ENCODE data around the gene PDZRN3. TPM values are rescaled to one million over a fixed set of nuclear protein-coding genes. Genes with fewer than 3 reads are reported as not detected.
A peak's percentile ranks its signal among the peaks of the same experiment; 100 is the strongest.

PDZRN3 gene
- total and polyA plus RNA-seq, 2 experiments from 2014 or later: 7.5 to 14.0 TPM

- Histone ChIP-seq H3K27ac (ENCODE audit: low read depth) (no peak overlapping the region), H2AFZ (no peak overlapping the region), H3K4me3 (no peak overlapping the region), H3K4me2 (no peak overlapping the region), H3K9me2 (ENCODE audit: insufficient read depth) (no peaks in the 10 kb centered on the region), H4K20me1 (replicated peaks; ENCODE audit: insufficient read depth) (no peaks in the 10 kb centered on the region), H3K27me3 (ENCODE audit: insufficient read depth) (no peaks in the 10 kb centered on the region), H3K36me3 (ENCODE audit: insufficient read depth) (no peaks in the 10 kb centered on the region), H3K4me1 (ENCODE audit: insufficient read depth) (no peaks in the 10 kb centered on the region), H3F3A (replicated peaks; ENCODE audit: low read depth) (no peaks in the 10 kb centered on the region), H3K79me2 (replicated peaks; ENCODE audit: insufficient read depth) (no peaks in the 10 kb centered on the region)
- Mint-ChIP-seq H3K27ac (no peak overlapping the region), H3K27me3 (ENCODE audit: insufficient read depth, low read depth, poor library complexity) (peaks cover 2% of the 10 kb centered on the region), H3K36me3 (ENCODE audit: low read depth) (peaks cover 8% of the 10 kb centered on the region; the same call in 1 of the 3 replicates), H3K9me3 (peaks cover 10% of the 10 kb centered on the region; the same call in 2 of the 3 replicates), H3K4me1 (peaks cover 14% of the 10 kb centered on the region; the same call in 2 of the 3 replicates), H3K4me3 (no peak overlapping the region)
- ATAC-seq (no peak), DNase-seq (ENCODE audit: low spot score) (no peak)
- TF ChIP-seq CTCF (conservative IDR thresholded peaks at IDR 0.05; ENCODE audit: low read depth in 2 of 2) (peak in 1 of 2 experiments; percentile 27; a peak in 1 of 4 replicates), EZH2 (IDR thresholded peaks at IDR 0.05; ENCODE audit: low read depth, unreplicated experiment) (no peak)
These were observed 99.2 kb downstream of the PDZRN3 start for GRCh38 chr3:73525591-73525990.

DNA sequence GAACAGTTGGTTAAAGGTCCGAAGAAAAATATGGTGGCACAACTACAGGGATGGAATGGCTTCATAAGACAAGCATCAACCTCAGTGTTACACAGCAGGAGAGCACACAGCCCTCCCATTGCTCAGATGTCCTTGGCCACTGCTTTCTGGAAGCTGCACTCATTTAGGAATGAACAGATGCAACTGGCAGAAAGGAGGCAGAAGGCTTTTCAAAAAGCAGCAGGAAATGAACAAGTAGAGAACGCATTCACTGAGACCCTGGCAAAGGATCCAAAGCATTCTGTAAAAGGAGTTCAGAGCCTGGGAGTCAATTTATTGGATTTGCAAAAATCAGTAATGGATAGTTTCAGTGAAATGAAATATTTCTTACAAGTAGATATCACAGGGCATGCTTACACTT, 101.1 kb downstream of the PDZRN3 start:
- Mint-ChIP-seq H3K4me1 (peaks cover 12% of the 10 kb centered on the region; the same call in 2 of the 3 replicates), H3K27ac (no peak overlapping the region), H3K27me3 (ENCODE audit: insufficient read depth, low read depth, poor library complexity) (peaks cover 2% of the 10 kb centered on the region), H3K9me3 (peaks cover 10% of the 10 kb centered on the region; the same call in 2 of the 3 replicates), H3K4me3 (no peak overlapping the region), H3K36me3 (ENCODE audit: low read depth) (peaks cover 8% of the 10 kb centered on the region; the same call in 1 of the 3 replicates)
- H3K4me1 ChIP-seq (ENCODE audit: insufficient read depth): no peaks in the 10 kb centered on the region
- H4K20me1 ChIP-seq (replicated peaks; ENCODE audit: insufficient read depth): no peaks in the 10 kb centered on the region
- no peaks in the 10 kb centered on the region for H3K79me2 ChIP-seq (replicated peaks; ENCODE audit: insufficient read depth)
- H2AFZ ChIP-seq: no peak overlapping the region
- DNase-seq (ENCODE audit: low spot score) (no peak), ATAC-seq (no peak)
- H3K4me3 ChIP-seq: no peak overlapping the region
- no peaks in the 10 kb centered on the region for H3K27me3 ChIP-seq (ENCODE audit: insufficient read depth)
- H3K9me2 ChIP-seq (ENCODE audit: insufficient read depth): no peaks in the 10 kb centered on the region
- H3K27ac ChIP-seq (ENCODE audit: low read depth): no peak overlapping the region
- no peaks in the 10 kb centered on the region for H3F3A ChIP-seq (replicated peaks; ENCODE audit: low read depth)
- no peaks in the 10 kb centered on the region for H3K36me3 ChIP-seq (ENCODE audit: insufficient read depth)
- no peak overlapping the region for H3K4me2 ChIP-seq
- TF ChIP-seq ETS1 (IDR thresholded peaks at IDR 0.05): no peak
- TF ChIP-seq EZH2 (IDR thresholded peaks at IDR 0.05; ENCODE audit: low read depth, unreplicated experiment): no peak
- no peak for TF ChIP-seq JUNB (IDR thresholded peaks at IDR 0.05; ENCODE audit: unreplicated experiment)
- no peak for TF ChIP-seq POLR2AphosphoS5 (IDR thresholded peaks at IDR 0.05; ENCODE audit: low read depth)
- TF ChIP-seq STAT1 (IDR thresholded peaks at IDR 0.05; ENCODE audit: unreplicated experiment): no peak
- no peak for TF ChIP-seq ZNF114 (CRISPR knock-in tag; IDR thresholded peaks at IDR 0.05)
- no peak for TF ChIP-seq CTCF (conservative IDR thresholded peaks at IDR 0.05; ENCODE audit: low read depth in 2 of 2)
- no peak for TF ChIP-seq REST (IDR thresholded peaks at IDR 0.05; ENCODE audit: unreplicated experiment)
- no peak for TF ChIP-seq EZH2phosphoT487 (IDR thresholded peaks at IDR 0.05; ENCODE audit: unreplicated experiment)
- no peak for TF ChIP-seq NANOG (IDR thresholded peaks at IDR 0.05; ENCODE audit: borderline replicate concordance)
